Caki2 (cell line): ENCODE results near the gene SLC13A5. TPM values are rescaled to one million over a fixed set of nuclear protein-coding genes. Genes with fewer than 3 reads are reported as not detected.
"Not testable (repeated sequence)": the region's sequence is repeated elsewhere in the genome, so short reads cannot be mapped to it uniquely, and the experiment has no call there.

ENCODE experiments used
- DNase-seq: peaks from one replicate; pipeline ENCODE4 v3.0.0-alpha.2; 2015; ENCODE audit warnings: low read depth
- in situ Hi-C: cut with HindIII; loops from 2 replicates; pipeline ENCODE4 v1.10.0; 2016; ENCODE audit warnings: low sequenced_read_pairs, low pct_unique_long_range_greater_than_20kb, mixed read lengths
- total RNA-seq: library from RNA; depleted of rRNA; stranded (reverse); fragments of >200 nt; shearing (Covaris generic); gene quantifications from 2 replicates; pipeline ENCODE4 v1.2.3, GENCODE V29; 2014; ENCODE audit warnings: low replicate concordance

SLC13A5 gene
- total RNA-seq, 1 experiment from 2014 or later = not detected

DNA sequence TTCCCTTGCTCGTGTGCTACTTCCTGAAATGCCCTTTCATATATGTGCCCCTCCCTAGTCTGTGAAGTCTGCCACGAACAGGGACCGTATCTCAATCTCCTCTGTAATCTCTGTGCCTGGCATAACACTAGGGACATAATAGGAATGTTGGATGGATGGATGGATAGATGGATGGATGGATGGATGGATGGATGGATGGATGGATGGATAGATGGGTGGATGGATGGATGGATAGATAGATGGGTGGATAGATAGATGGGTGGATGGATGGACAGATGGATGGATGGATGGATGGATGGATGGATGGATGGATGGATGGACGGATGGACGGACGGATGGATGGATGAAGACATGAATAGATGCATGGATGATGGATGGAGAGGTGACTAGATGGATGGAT, 21.2 kb downstream of the SLC13A5 start:
- in situ Hi-C loops, DNase-seq: not testable (repeated sequence)

DNA sequence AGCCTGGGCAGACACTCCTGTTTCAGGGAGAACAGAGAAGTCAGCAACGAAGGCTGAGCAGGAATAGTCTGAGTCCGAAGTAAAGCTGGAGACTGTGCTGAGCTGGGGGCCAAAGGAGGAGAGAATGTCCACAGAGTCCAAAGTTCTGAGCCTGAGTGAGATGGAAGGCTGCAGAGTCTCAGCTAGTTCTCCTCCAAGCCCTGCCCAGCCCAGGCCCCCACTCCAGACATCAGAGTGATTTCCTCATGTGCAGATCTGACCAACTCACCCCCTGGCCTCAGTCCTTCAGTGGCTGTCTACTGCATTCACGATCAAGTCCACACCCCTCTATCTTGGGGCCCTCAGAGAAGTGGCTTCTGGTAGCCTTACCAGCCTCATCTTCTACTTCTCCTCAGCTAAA, 21.6 kb downstream of the SLC13A5 start:
- in situ Hi-C loops = no loop called here
- DNase-seq = no peak

GRCh38 chr17:6690641-6691040, 22.5 kb downstream of the SLC13A5 start:
- no peak for DNase-seq
- in situ Hi-C loops = no loop called here

DNA sequence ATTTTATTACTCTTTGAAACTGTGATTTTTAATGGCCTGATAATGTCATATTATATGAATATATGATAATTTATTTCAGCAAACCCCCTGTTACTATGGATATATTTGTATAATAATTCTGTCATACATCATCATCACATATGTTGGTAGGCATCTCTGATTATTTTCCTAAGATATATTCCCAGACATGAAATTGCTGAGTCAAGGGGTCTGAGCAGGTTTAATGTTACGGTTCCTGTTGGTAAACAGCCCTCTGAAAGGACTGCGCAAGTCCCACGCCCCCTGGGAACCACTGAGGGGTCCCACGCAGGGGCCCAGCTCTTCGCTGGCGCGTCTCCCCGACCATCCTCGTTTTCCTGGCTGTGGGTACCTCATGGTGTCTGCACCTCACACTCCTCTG, 24.2 kb downstream of the SLC13A5 start:
- no peak for DNase-seq
- in situ Hi-C loops = no loop called here

DNA sequence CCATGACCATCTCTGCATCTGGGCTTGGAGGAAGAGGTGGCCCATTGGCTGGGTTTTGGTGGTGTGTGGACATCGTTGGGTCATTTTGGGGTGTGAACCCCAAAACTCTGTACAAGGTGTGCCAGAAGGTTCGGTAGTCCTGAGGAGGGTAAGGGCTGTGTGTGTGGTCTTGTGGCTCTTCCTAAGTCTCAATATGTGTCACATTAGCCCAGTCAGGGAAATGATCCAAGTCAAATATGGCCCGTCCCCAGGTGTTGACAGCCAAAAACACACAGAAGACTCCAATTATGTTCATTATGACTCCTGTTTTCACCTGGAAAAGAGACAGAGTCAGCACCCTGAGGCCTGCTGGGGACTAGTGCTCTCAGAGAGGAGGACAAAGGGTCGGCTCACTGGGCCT, 27.1 kb downstream of the SLC13A5 start:
- DNase-seq = no peak
- in situ Hi-C loops = no loop called here

DNA sequence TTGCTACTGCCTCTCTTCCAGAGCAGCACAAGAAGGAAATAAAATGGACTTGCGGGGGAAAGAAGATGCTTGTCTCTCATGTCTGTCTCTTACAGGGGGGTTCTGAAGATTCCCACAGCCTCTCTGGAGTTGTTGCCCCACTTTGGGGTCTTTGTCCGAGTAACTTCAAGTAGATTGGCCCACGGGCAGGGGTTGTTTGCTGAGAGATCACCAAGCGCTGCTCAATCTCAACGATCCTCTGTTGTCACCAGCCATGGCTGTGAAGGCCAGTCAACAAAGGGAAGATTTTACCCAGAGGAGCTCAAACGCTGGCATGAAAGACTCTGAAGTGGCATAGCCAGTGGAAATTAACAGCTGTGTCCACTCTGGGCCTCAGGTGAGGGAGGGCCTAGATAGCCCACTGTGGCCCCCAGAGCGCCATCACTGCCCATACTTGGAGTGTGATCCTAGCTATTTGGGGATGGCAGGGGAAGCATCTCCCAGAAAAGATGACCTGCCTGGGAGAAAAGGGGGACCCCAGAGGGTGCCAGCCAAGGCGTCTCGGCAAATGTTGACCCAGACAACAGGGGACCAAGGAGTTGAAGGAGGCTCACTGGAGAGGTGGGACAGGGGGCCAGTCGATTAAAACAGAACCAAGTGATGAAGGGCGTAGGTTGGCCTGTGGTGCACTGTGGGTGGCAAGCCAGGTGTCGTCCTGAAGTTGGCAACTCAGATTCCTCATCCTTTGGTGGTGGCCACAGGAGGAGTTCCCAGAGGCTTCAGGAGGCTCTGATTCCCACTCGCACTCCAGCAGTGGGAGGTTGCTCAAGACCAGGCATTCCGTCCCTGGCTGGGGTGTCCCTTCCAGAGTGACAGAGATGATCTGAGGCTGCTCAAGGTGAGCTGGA, 28.0 kb downstream of the SLC13A5 start:
- in situ Hi-C loops = no loop called here
- no peak for DNase-seq

DNA sequence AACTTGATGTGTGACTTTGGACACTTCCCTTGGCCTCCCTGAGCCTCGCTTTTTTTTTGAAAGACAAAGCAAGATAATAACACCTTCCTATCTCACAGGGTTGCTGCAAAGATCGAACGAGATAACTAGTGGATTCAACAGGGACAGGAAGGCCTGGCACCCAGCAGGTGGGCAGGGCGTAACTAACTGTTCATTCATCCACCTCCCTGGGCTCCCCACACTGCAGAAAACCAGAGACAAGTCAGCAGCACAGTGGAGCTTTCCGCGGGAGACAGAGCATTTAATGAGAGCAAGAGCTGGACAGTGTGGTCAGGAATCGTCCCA, 28.7 kb downstream of the SLC13A5 start:
- in situ Hi-C loops = no loop called here
- no peak for DNase-seq

- in situ Hi-C loops = no loop called here
- no peak for DNase-seq
Measured at GRCh38 chr17:6683730-6684459, 29.3 kb downstream of the SLC13A5 start.

DNA sequence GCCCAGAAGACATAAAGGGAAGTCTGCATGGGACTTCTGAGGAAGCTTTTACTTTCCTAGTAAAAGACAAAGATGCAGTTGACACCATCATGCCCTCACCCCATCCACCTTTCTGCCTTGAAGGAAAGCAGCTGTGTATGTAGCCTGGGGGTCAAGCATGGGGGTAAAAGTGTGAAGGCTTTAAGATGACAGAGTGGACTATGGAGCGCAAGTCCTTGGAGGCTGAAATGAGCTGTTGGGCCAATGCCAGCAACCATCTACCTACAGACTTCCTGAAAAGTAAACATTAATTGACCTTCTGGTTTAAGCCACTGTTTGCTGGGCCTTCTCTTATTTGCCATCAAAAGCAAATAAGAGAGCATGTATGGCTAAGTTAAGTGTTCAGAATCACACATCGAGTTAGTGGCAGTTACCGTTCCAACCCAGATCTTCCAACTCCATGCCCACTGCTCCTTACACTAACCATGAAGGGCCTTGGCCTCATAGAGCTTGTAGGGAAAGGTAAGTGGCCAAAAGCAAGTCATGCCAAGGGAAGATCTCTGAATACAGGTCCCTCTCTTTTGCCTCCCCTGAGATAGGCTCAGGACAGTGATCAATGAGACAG, 30.0 kb downstream of the SLC13A5 start:
- in situ Hi-C loops = no loop called here
- no peak for DNase-seq

- in situ Hi-C loops = no loop called here
- no peak for DNase-seq
Measured at GRCh38 chr17:6682339-6682738, 30.8 kb downstream of the SLC13A5 start.

DNA sequence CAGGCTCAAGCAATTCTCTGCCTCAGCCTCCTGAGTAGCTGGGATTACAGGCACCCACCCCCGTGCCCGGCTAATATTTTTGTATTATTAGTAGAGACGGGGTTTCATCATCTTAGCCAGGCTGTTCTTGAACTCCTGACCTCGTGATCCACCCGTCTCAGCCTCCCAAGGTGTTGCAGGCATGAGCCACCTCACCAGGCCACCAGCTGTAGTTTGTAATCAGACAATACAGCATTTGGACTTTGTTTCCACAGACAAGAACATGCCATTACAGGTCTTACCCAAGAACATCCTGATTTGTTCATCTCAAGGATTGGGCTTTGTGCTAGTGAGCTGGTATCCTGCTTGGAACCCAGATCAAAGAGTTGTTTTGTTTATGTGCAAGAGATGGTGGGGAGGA, 31.5 kb downstream of the SLC13A5 start:
- in situ Hi-C loops = no loop called here
- DNase-seq = no peak

DNA sequence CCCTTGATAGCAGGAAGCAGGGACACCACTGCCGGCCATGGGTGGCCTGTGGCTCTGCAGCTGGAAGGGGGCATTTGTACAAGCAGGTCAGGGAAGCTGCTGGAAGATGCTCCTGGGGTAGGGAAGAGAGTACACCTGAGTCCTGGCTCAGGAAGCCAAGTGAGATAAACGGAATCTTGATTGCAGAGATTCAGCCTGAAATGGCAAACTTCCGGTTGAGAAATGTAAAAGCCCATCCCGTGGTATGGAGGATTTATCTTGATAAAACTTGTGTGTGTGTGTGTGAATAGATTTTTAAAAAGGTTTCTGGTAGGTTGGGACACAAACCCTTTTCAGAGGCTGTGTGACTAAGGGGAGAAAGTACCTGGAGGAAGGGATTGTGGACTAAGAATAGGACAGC, 32.0 kb downstream of the SLC13A5 start:
- in situ Hi-C loops = no loop called here
- DNase-seq = no peak

- in situ Hi-C loops = no loop called here
- no peak for DNase-seq
Measured at GRCh38 chr17:6679241-6679640, 33.9 kb downstream of the SLC13A5 start.

DNA sequence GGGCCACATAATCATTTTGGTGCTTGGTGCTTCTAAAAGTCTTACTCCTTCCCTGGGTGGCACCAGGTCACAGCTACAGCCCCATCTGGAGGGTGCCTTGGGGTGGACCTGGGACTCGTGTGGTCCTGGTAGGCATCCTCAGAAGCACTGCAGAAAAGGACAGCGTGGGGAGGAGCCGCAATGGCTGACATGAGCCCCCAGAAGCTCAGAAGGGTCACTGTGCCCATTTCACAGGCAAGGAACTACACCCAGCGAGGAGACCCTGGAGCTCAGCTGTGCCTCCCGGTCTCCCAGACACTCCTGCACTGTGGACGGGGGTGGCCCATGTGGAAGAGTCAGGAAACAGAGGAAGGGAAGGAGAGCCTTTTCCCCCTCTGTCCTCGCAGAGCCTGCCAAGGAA, 35.2 kb downstream of the SLC13A5 start:
- DNase-seq = no peak
- in situ Hi-C loops = no loop called here

- in situ Hi-C loops = no loop called here
- no peak for DNase-seq
Measured at GRCh38 chr17:6677158-6677831, 35.9 kb downstream of the SLC13A5 start.

GRCh38 chr17:6676802-6677157, 36.4 kb downstream of the SLC13A5 start:
- DNase-seq = no peak
- in situ Hi-C loops = no loop called here

DNA sequence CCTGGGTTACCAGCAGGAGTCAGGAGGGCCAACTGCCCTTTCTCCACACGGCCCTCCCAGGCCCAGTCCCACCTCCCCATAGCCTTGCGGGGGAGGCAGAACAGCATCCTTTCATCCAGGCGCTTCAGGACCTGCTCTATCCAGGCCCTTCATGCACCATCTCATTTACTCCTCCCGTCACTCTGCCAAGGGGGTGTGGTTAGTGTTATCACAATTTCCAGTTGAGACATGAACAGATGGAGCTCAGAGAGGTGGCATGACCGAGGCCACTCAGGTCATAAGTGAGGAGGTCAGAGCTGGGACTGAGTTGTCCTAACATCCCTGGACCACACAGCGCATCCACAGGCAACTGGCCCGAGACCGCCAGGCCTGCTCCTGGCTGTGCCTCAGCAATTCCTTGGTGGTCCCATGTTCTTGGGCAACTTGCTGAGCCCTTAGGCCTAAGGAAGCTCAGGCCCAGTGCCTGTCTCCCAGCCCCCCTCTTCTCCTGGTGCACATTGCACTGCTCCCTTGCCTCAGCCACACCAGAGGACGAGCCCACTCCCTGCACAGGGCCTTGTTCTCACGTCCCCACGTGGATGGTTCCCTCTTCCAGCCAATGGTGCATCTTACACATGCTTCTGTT, 37.9 kb downstream of the SLC13A5 start:
- DNase-seq = no peak
- in situ Hi-C loops = no loop called here

- no peak for DNase-seq
- in situ Hi-C loops = no loop called here
Measured at GRCh38 chr17:6674586-6674985, 38.6 kb downstream of the SLC13A5 start.

GRCh38 chr17:6671431-6671830, 41.7 kb downstream of the SLC13A5 start:
- DNase-seq = no peak
- in situ Hi-C loops = no loop called here
